ENCODE data around the gene CPNE7.

CPNE7 gene

GRCh38 chr16:89599902-89600301 is 24.3 kb downstream of the CPNE7 start:
- Histone ChIP-seq H3K79me2 (ENCODE audit: control insufficient read depth, low read length) (no peaks in the 10 kb centered on the region), H3F3A (ENCODE audit: control insufficient read depth, insufficient read depth) (no peaks in the 10 kb centered on the region), H3K9me2 (replicated peaks; ENCODE audit: control insufficient read depth, low read length) (no peaks in the 10 kb centered on the region), H4K20me1 (ENCODE audit: control insufficient read depth, insufficient read depth, low read depth, low read length) (no peaks in the 10 kb centered on the region), H3K27me3 (ENCODE audit: control insufficient read depth, low read length) (peaks cover 3% of the 10 kb centered on the region; the same call in 1 of the 2 replicates), H3K36me3 (ENCODE audit: control insufficient read depth, low read length) (no peaks in the 10 kb centered on the region), H3K27ac (ENCODE audit: low read depth, low read length) (no peak overlapping the region), H3K4me2 (ENCODE audit: low read length) (no peak overlapping the region), H3K9me3 (ENCODE audit: control insufficient read depth, insufficient read depth, low read length) (no peaks in the 10 kb centered on the region), H3K4me3 (ENCODE audit: low read length) (no peak overlapping the region), H3K4me1 (ENCODE audit: control insufficient read depth, low read length) (no peaks in the 10 kb centered on the region)
- TF ChIP-seq CTCF (IDR thresholded peaks at IDR 0.05; ENCODE audit: low read depth, low read length, poor library complexity, severe bottlenecking) (no peak), EZH2phosphoT487 (IDR thresholded peaks at IDR 0.05; ENCODE audit: borderline replicate concordance, low read length) (no peak)

GRCh38 chr16:89600427-89600826 is 24.9 kb downstream of the CPNE7 start:
- H3K9me2 ChIP-seq (replicated peaks; ENCODE audit: control insufficient read depth, low read length), result no peaks in the 10 kb centered on the region
- H3K36me3 ChIP-seq (ENCODE audit: control insufficient read depth, low read length), result no peaks in the 10 kb centered on the region
- no peak for TF ChIP-seq EZH2phosphoT487 (IDR thresholded peaks at IDR 0.05; ENCODE audit: borderline replicate concordance, low read length)
- TF ChIP-seq CTCF (IDR thresholded peaks at IDR 0.05; ENCODE audit: low read depth, low read length, poor library complexity, severe bottlenecking), result no peak
- H3K4me3 ChIP-seq (ENCODE audit: low read length), result no peak overlapping the region
- no peaks in the 10 kb centered on the region for H3K9me3 ChIP-seq (ENCODE audit: control insufficient read depth, insufficient read depth, low read length)
- no peaks in the 10 kb centered on the region for H3K79me2 ChIP-seq (ENCODE audit: control insufficient read depth, low read length)
- H3K4me2 ChIP-seq (ENCODE audit: low read length), result no peak overlapping the region
- H3K27ac ChIP-seq (ENCODE audit: low read depth, low read length), result no peak overlapping the region
- H3K27me3 ChIP-seq (ENCODE audit: control insufficient read depth, low read length), result peaks cover 3% of the 10 kb centered on the region; the same call in 1 of the 2 replicates
- H3F3A ChIP-seq (ENCODE audit: control insufficient read depth, insufficient read depth), result no peaks in the 10 kb centered on the region
- no peaks in the 10 kb centered on the region for H4K20me1 ChIP-seq (ENCODE audit: control insufficient read depth, insufficient read depth, low read depth, low read length)
- H3K4me1 ChIP-seq (ENCODE audit: control insufficient read depth, low read length), result no peaks in the 10 kb centered on the region

GRCh38 chr16:89600956-89601355 is 25.4 kb downstream of the CPNE7 start:
- Histone ChIP-seq H3K27ac (ENCODE audit: low read depth, low read length) (no peak overlapping the region), H3K36me3 (ENCODE audit: control insufficient read depth, low read length) (no peaks in the 10 kb centered on the region), H3K4me1 (ENCODE audit: control insufficient read depth, low read length) (no peaks in the 10 kb centered on the region), H3K9me3 (ENCODE audit: control insufficient read depth, insufficient read depth, low read length) (no peaks in the 10 kb centered on the region), H3F3A (ENCODE audit: control insufficient read depth, insufficient read depth) (no peaks in the 10 kb centered on the region), H3K9me2 (replicated peaks; ENCODE audit: control insufficient read depth, low read length) (no peaks in the 10 kb centered on the region), H3K4me2 (ENCODE audit: low read length) (no peak overlapping the region), H3K79me2 (ENCODE audit: control insufficient read depth, low read length) (no peaks in the 10 kb centered on the region), H4K20me1 (ENCODE audit: control insufficient read depth, insufficient read depth, low read depth, low read length) (no peaks in the 10 kb centered on the region), H3K4me3 (ENCODE audit: low read length) (no peak overlapping the region), H3K27me3 (ENCODE audit: control insufficient read depth, low read length) (peaks cover 3% of the 10 kb centered on the region; the same call in 1 of the 2 replicates)
- TF ChIP-seq CTCF (IDR thresholded peaks at IDR 0.05; ENCODE audit: low read depth, low read length, poor library complexity, severe bottlenecking), result no peak

- Histone ChIP-seq H3K4me2 (ENCODE audit: low read length) (no peak overlapping the region), H3K27ac (ENCODE audit: low read depth, low read length) (no peak overlapping the region), H3K4me3 (ENCODE audit: low read length) (no peak overlapping the region), H4K20me1 (ENCODE audit: control insufficient read depth, insufficient read depth, low read depth, low read length) (no peaks in the 10 kb centered on the region), H3K36me3 (ENCODE audit: control insufficient read depth, low read length) (no peaks in the 10 kb centered on the region), H3F3A (ENCODE audit: control insufficient read depth, insufficient read depth) (no peaks in the 10 kb centered on the region), H3K79me2 (ENCODE audit: control insufficient read depth, low read length) (no peaks in the 10 kb centered on the region), H3K4me1 (ENCODE audit: control insufficient read depth, low read length) (no peaks in the 10 kb centered on the region), H3K9me3 (ENCODE audit: control insufficient read depth, insufficient read depth, low read length) (no peaks in the 10 kb centered on the region), H3K27me3 (ENCODE audit: control insufficient read depth, low read length) (peaks cover 3% of the 10 kb centered on the region; the same call in 1 of the 2 replicates), H3K9me2 (replicated peaks; ENCODE audit: control insufficient read depth, low read length) (no peaks in the 10 kb centered on the region)
- TF ChIP-seq CTCF (IDR thresholded peaks at IDR 0.05; ENCODE audit: low read depth, low read length, poor library complexity, severe bottlenecking), result no peak
- TF ChIP-seq EZH2phosphoT487 (IDR thresholded peaks at IDR 0.05; ENCODE audit: borderline replicate concordance, low read length), result no peak
These were observed 26.3 kb downstream of the CPNE7 start for GRCh38 chr16:89601906-89602272.

Measured in DOHH2 (cell line).